HEK293 (cell line): ENCODE measurements around the gene DCPS.

ENCODE experiments used
- MEIS1 ChIP-seq: sonication (generic); formaldehyde crosslinking; IDR thresholded peaks from 2 replicates; pipeline ENCODE4 v1.8.1; 2022; ENCODE audit warnings: missing genetic modification reagents, mild to moderate bottlenecking, borderline replicate concordance
- MZF1 ChIP-seq: fragments of 450-650 bp; formaldehyde crosslinking; IDR thresholded peaks from 2 replicates; pipeline ENCODE4 v1.5.1; 2017; ENCODE audit warnings: missing biosample characterization, missing genetic modification characterization, borderline replicate concordance
- ZFP3 ChIP-seq: fragments of 450-650 bp; formaldehyde crosslinking; IDR thresholded peaks from 2 replicates; pipeline ENCODE4 v1.5.1; 2016; ENCODE audit warnings: low read depth, missing biosample characterization, missing genetic modification characterization
- ZNF174 ChIP-seq: fragments of 450-650 bp; formaldehyde crosslinking; IDR thresholded peaks from 2 replicates; pipeline ENCODE4 v1.5.0; 2017; ENCODE audit warnings: missing biosample characterization, mild to moderate bottlenecking, missing genetic modification characterization
- ZNF24 ChIP-seq: fragments of 450-650 bp; formaldehyde crosslinking; IDR thresholded peaks from 2 replicates; pipeline ENCODE4 v1.5.1; 2016; ENCODE audit warnings: missing biosample characterization, missing genetic modification characterization
- ZSCAN23 ChIP-seq: fragments of 450-650 bp; formaldehyde crosslinking; IDR thresholded peaks from 2 replicates; pipeline ENCODE4 v1.5.1; 2016; ENCODE audit warnings: missing biosample characterization, missing genetic modification characterization
- ZXDB ChIP-seq: fragments of 450-650 bp; formaldehyde crosslinking; IDR thresholded peaks from 2 replicates; pipeline ENCODE4 v1.5.1; 2016; ENCODE audit warnings: missing biosample characterization, missing genetic modification characterization
- TF ChIP-seq, protein P1 (sequence below): fragments of 450-650 bp; formaldehyde crosslinking; IDR thresholded peaks from 2 replicates; pipeline ENCODE4 v1.5.1; 2016; ENCODE audit warnings: missing biosample characterization, missing genetic modification characterization

- TF ChIP-seq, protein P1, sequence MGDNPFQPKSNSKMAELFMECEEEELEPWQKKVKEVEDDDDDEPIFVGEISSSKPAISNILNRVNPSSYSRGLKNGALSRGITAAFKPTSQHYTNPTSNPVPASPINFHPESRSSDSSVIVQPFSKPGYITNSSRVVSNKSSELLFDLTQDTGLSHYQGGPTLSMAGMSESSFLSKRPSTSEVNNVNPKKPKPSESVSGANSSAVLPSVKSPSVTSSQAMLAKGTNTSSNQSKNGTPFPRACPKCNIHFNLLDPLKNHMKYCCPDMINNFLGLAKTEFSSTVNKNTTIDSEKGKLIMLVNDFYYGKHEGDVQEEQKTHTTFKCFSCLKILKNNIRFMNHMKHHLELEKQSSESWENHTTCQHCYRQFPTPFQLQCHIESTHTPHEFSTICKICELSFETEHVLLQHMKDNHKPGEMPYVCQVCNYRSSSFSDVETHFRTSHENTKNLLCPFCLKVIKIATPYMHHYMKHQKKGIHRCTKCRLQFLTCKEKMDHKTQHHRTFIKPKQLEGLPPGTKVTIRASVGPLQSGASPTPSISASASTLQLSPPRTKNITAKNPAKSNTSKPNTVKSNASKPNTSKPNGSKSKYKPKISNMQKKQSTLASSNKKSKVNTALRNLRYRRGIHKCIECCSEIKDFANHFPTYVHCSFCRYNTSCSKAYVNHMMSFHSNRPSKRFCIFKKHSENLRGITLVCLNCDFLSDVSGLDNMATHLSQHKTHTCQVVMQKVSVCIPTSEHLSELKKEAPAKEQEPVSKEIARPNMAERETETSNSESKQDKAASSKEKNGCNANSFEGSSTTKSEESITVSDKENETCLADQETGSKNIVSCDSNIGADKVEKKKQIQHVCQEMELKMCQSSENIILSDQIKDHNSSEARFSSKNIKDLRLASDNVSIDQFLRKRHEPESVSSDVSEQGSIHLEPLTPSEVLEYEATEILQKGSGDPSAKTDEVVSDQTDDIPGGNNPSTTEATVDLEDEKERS (tag by site-specific recombination): no peak
- TF ChIP-seq ZNF174 (tag by site-specific recombination) (no peak), MZF1 (tag by site-specific recombination) (no peak), ZFP3 (tag by site-specific recombination) (no peak), MEIS1 (CRISPR knock-in tag) (no peak), ZSCAN23 (tag by site-specific recombination) (no peak), ZNF24 (tag by site-specific recombination) (no peak), ZXDB (tag by site-specific recombination) (no peak)
Measured at GRCh38 chr11:126338346-126339055, 34.6 kb downstream of the DCPS start.
